K562 (cell line): ENCODE measurements around the gene ABCB10. TPM values are rescaled to one million over a fixed set of nuclear protein-coding genes. Genes with fewer than 3 reads are reported as not detected.

Experiments used
- ATAC-seq: fragments of 200-7000 bp; cut with Tn5 transposase; 3 replicates; pipeline ENCODE4 v1.9.1; 2020; ENCODE audit warnings: moderate library complexity
- BruUV-seq: library from RNA; stranded (reverse); fragments of 400-500 nt; replicated peaks from 2 replicates; lab custom pipeline; 2021; lab: Mats Ljungman, UMichigan
- CTCF ChIA-PET: fragments of 300-600 bp; formaldehyde crosslinking; extraction: SDS; loops from one replicate; lab custom pipeline; 2021; ENCODE audit warnings: low intra/inter-chr PET ratio; lab: Yijun Ruan, JAX
- POLR2A ChIA-PET: fragments of 300-600, 350-650 bp; sonication (Branson Sonifier 250); formaldehyde crosslinking; extraction: SDS; loops from one replicate; lab custom pipeline; 2021; ENCODE audit warnings: antibody characterized with exemption, inconsistent platforms; lab: Yijun Ruan, JAX
- DNase-seq, 4 experiments: peaks; one replicate each; pipeline versions ENCODE4 v3.0.0 to v3.0.0-alpha.2; 2011 to 2018; ENCODE audit warnings: low spot score in 3 of 4, mixed read lengths in 3 of 4; ENCODE audit errors: extremely low read depth in 1 of 4
- FAIRE-seq: peaks from 2 replicates; lab custom pipeline; 2011; peaks lifted over from hg19 to GRCh38; lab: Jason Lieb, UNC
- H2AFZ ChIP-seq: 2 replicates; pipeline ENCODE4 v1.6.0; 2011; ENCODE audit warnings: low read depth, low read length, control low read depth, inconsistent platforms
- H3K27ac ChIP-seq: fragments of 200-600 bp; 3 replicates; pipeline ENCODE4 v1.8.0; 2011; ENCODE audit warnings: low read depth, mild to moderate bottlenecking, control low read depth, inconsistent platforms, low read length, moderate library complexity, mixed read lengths; ENCODE audit errors: extremely low read depth
- H3K27me3 ChIP-seq, 2 experiments: fragments of 300-600 bp in 1 of 2; 2 replicates in 1 of 2; 3 replicates in 1 of 2; pipeline versions ENCODE4 v1.6.0 to v1.8.0; 2011; ENCODE audit warnings: inconsistent platforms in 2 of 2, low read length in 2 of 2, mild to moderate bottlenecking in 1 of 2, mixed read lengths in 1 of 2, moderate library complexity in 1 of 2; ENCODE audit not compliant: control insufficient read depth in 2 of 2, insufficient read depth in 2 of 2
- H3K36me3 ChIP-seq: fragments of 300-600 bp; 3 replicates; pipeline ENCODE4 v1.8.0; 2011; ENCODE audit warnings: mild to moderate bottlenecking, low read length, inconsistent platforms; ENCODE audit not compliant: control insufficient read depth, insufficient read depth
- H3K4me1 ChIP-seq, 2 experiments: fragments of 200-600 bp in 1 of 2; replicated peaks in 1 of 2; 2 replicates in 1 of 2; 3 replicates in 1 of 2; pipeline versions ENCODE4 v1.5.1 to v1.8.0; 2011; ENCODE audit warnings: inconsistent platforms in 2 of 2, low read length in 2 of 2, mild to moderate bottlenecking in 1 of 2, mixed read lengths in 1 of 2, moderate library complexity in 1 of 2; ENCODE audit not compliant: control insufficient read depth in 2 of 2, insufficient read depth in 2 of 2
- H3K4me2 ChIP-seq: 2 replicates; pipeline ENCODE4 v1.6.1; 2011; ENCODE audit warnings: low read length, control low read depth, inconsistent platforms, mixed read lengths; ENCODE audit not compliant: insufficient read depth
- H3K4me3 ChIP-seq: fragments of 200-600 bp; sonication (generic), shearing (Covaris generic); 2 replicates; pipeline ENCODE4 v1.5.1; 2016; ENCODE audit warnings: control low read depth, inconsistent platforms
- H3K79me2 ChIP-seq: fragments of 200-600 bp; 3 replicates; pipeline ENCODE4 v1.8.0; 2011; ENCODE audit warnings: low read length, inconsistent platforms; ENCODE audit not compliant: control insufficient read depth, insufficient read depth
- H3K9ac ChIP-seq, 2 experiments: 2 replicates each; pipeline versions ENCODE4 v1.6.0 to v1.6.1; 2011; ENCODE audit warnings: low read depth in 2 of 2, low read length in 2 of 2, control low read depth in 1 of 2, inconsistent platforms in 1 of 2, mild to moderate bottlenecking in 1 of 2, mixed read lengths in 1 of 2; ENCODE audit not compliant: insufficient read depth in 1 of 2
- H3K9me1 ChIP-seq: one replicate; pipeline ENCODE4 v1.6.0; 2011; ENCODE audit warnings: inconsistent platforms, mild to moderate bottlenecking, low read length, moderate library complexity; ENCODE audit not compliant: control insufficient read depth, insufficient read depth
- H3K9me3 ChIP-seq: replicated peaks from 2 replicates; pipeline ENCODE4 v1.5.1; 2011; ENCODE audit warnings: low read depth, low read length, inconsistent platforms; ENCODE audit not compliant: control insufficient read depth, insufficient read depth
- H4K20me1 ChIP-seq: replicated peaks from 2 replicates; pipeline ENCODE4 v1.6.1; 2011; ENCODE audit warnings: low read length, inconsistent platforms, mixed read lengths; ENCODE audit not compliant: control insufficient read depth, insufficient read depth
- BRF1 ChIP-seq: IDR thresholded peaks from 3 replicates; pipeline ENCODE4 v1.6.1; 2011; ENCODE audit warnings: borderline replicate concordance, mild to moderate bottlenecking; ENCODE audit not compliant: insufficient read length; ENCODE audit errors: extremely low read depth
- DNMT1 ChIP-seq: fragments of 450-650 bp; IDR thresholded peaks from 2 replicates; pipeline ENCODE4 v1.6.1; 2016; ENCODE audit warnings: antibody characterized with exemption, mild to moderate bottlenecking
- KLF13 ChIP-seq: fragments of 450-650 bp; IDR thresholded peaks from 2 replicates; pipeline ENCODE4 v1.6.1; 2016; ENCODE audit warnings: missing genetic modification characterization, low read depth, mild to moderate bottlenecking, missing compliant biosample characterization, moderate library complexity, borderline replicate concordance
- MAFK ChIP-seq: IDR thresholded peaks from 2 replicates; pipeline ENCODE4 v1.6.1; 2011; ENCODE audit warnings: low read length, improper control_type of control experiment
- RFX7 ChIP-seq: fragments of 250-450 bp; sonication (Bioruptor Pico); IDR thresholded peaks from 2 replicates; pipeline ENCODE4 v1.5.1; 2021; ENCODE audit warnings: mild to moderate bottlenecking
- TEAD1 ChIP-seq, 2 experiments: fragments of 450-650 bp in 1 of 2; sonication (generic) in 1 of 2; formaldehyde crosslinking; IDR thresholded peaks; 2 replicates each; pipeline versions ENCODE4 v1.4.0 to v1.8.0; 2020 to 2022; ENCODE audit warnings: mild to moderate bottlenecking in 2 of 2, missing genetic modification reagents in 1 of 2
- ZNF133 ChIP-seq: fragments of 250-450 bp; sonication (Bioruptor Pico); IDR thresholded peaks from 2 replicates; pipeline ENCODE4 v1.4.0; 2020; ENCODE audit warnings: mild to moderate bottlenecking
- ZNF274 ChIP-seq: IDR thresholded peaks from 2 replicates; pipeline ENCODE4 v1.6.1; 2011; ENCODE audit warnings: low read depth, mild to moderate bottlenecking, low read length, moderate library complexity, borderline replicate concordance
- ZNF316 ChIP-seq: fragments of 450-650 bp; IDR thresholded peaks from 2 replicates; pipeline ENCODE4 v1.6.1; 2016
- WGBS: fragments of 100-300 bp; shearing (Covaris generic); methylation state at CpG from one replicate; pipeline ENCODE4 v1.1.6; 2016; ENCODE audit warnings: low coverage, mixed read lengths; ENCODE audit not compliant: insufficient coverage; ENCODE audit errors: missing lambda C conversion rate; 5-methylcytosine and 5-hydroxymethylcytosine counted together
- in situ Hi-C: fragments of 300-500 bp; cut with MboI; formaldehyde crosslinking; loops from 4 replicates; pipeline ENCODE4 v1.15.0; 2018; ENCODE audit warnings: inconsistent platforms, mixed read lengths
- intact Hi-C: fragments of 100-400 bp; cut with micrococcal nuclease; formaldehyde crosslinking; loops from 2 replicates; pipeline ENCODE4 v1.14.2; 2022
- polyA plus RNA-seq, 8 experiments: library from polyadenylated mRNA; depleted of rRNA in 4 of 8; stranded (reverse) in 5 of 8; unstranded in 3 of 8; fragments of >200 nt; fragmentation: Nextera tagmentation in 2 of 8; fragmentation: Illumina TruSeq in 1 of 8; extraction: Ambion mirVana in 2 of 8; extraction: Trizol in 1 of 8; gene quantifications; 2 replicates each; pipeline versions ENCODE4 v1.2.1 to v1.2.3, GENCODE V29; 2011 to 2014; ENCODE audit warnings: inconsistent platforms in 1 of 8, missing spikeins in 1 of 8
- total RNA-seq, 7 experiments: library from RNA; depleted of rRNA in 6 of 7; stranded (reverse); fragments of >200 nt in 6 of 7; fragmentation: Illumina TruSeq in 2 of 7; extraction: Trizol in 2 of 7; gene quantifications; 2 replicates each; pipeline versions ENCODE4 v1.2.1 to v1.2.3, GENCODE V29; 2011 to 2021; ENCODE audit warnings: low replicate concordance in 1 of 7
- TF ChIP-seq, protein P1 (sequence below): fragments of 150-350 bp; conservative IDR thresholded peaks from 2 replicates; pipeline ENCODE4 v1.6.1; 2014; ENCODE audit warnings: low read length
- TF ChIP-seq, protein P2 (sequence below): sonication (generic); formaldehyde crosslinking; IDR thresholded peaks from 2 replicates; pipeline ENCODE4 v1.8.0; 2022; ENCODE audit warnings: mild to moderate bottlenecking, missing genetic modification reagents

The ABCB10 gene
- total and polyA plus RNA-seq, 9 of the 15 experiments (the other 6 are each of a cell fraction or from before 2014, with no cell fraction given), result 12.4 to 54.8 (median 36.4) TPM

DNA sequence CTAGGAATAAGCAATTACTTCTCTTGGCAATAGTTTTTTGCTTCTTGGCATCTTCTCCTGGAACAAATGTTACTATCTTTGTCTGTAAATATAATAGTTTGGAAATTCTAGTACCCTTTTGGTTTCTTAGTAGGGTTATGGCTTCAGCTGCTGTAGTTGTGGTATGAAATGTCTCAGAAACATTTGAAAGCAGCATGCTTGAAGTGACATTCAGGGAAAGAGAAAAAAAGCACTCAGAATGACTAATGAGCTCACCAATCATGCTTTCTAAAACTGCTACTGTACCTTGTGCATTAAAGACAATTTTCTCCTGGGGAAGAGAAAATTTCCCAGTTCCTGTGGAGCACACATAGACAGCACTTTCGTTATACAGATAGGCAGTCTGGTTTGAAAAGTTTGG lies 71.3 kb downstream of the ABCB10 start:
- TSS peak; percentile 8 for BruUV-seq

DNA sequence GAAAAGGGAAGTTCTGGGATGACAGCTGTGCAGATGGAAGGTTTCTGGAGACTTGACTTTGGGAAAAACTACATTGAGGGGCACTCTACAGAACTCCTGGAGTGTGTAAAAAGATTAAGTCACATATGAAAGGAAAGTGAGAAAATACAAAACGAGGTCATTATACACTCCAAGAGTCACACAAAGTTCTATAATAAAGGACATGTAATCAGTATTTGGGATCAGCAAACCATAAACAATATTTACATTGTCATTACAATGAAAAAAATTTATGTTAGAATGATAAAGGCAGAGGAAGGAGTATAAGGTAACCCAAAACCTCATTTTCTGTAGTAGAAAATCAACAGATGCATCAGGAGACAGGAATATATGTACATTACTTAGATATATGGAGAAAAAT lies 73.2 kb downstream of the ABCB10 start:
- Histone ChIP-seq H3K4me2 (no peak overlapping the region), H3K27ac (no peak overlapping the region), H3K4me3 (no peak overlapping the region), H3K4me1 (peaks cover 0 to 3% of the 10 kb centered on the region in 2 experiments; a peak in 1 of 5 replicates), H3K9ac (no peak overlapping the region), H3K9me1 (no peaks in the 10 kb centered on the region), H3K9me3 (no peaks in the 10 kb centered on the region), H3K36me3 (peaks cover 91% of the 10 kb centered on the region), H3K27me3 (no peaks in the 10 kb centered on the region), H3K79me2 (no peaks in the 10 kb centered on the region), H2AFZ (no peak overlapping the region), H4K20me1 (no peaks in the 10 kb centered on the region; the same call in 1 of the 2 replicates)
- CTCF ChIA-PET, result interaction anchor here (0.6 kb wide), 1 partner anchor 417 kb away, joined by 4 read pairs; no protein-coding TSS in a partner anchor
- BruUV-seq, result no TSS peak
- in situ Hi-C loops, result no loop called here
- intact Hi-C loops, result no loop called here
- no peak for DNase-seq
- POLR2A ChIA-PET, result interaction anchor here (1.0 kb wide), 1 partner anchor 10 kb away, joined by 3 read pairs; no protein-coding TSS in a partner anchor
- no peak for ATAC-seq
- no peak for FAIRE-seq
- WGBS, result 59% methylated on average over 1 of the region's 1 CpG
- TF ChIP-seq, protein P1, sequence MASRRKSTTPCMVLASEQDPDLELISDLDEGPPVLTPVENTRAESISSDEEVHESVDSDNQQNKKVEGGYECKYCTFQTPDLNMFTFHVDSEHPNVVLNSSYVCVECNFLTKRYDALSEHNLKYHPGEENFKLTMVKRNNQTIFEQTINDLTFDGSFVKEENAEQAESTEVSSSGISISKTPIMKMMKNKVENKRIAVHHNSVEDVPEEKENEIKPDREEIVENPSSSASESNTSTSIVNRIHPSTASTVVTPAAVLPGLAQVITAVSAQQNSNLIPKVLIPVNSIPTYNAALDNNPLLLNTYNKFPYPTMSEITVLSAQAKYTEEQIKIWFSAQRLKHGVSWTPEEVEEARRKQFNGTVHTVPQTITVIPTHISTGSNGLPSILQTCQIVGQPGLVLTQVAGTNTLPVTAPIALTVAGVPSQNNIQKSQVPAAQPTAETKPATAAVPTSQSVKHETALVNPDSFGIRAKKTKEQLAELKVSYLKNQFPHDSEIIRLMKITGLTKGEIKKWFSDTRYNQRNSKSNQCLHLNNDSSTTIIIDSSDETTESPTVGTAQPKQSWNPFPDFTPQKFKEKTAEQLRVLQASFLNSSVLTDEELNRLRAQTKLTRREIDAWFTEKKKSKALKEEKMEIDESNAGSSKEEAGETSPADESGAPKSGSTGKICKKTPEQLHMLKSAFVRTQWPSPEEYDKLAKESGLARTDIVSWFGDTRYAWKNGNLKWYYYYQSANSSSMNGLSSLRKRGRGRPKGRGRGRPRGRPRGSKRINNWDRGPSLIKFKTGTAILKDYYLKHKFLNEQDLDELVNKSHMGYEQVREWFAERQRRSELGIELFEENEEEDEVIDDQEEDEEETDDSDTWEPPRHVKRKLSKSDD, result no peak
- no peak for TF ChIP-seq TEAD1 (CRISPR knock-in tag; IDR thresholded peaks at IDR 0.05)
- no peak for TF ChIP-seq KLF13 (tag)
- no peak for TF ChIP-seq ZNF133 (CRISPR knock-in tag)
- no peak for TF ChIP-seq ZNF274
- no peak for TF ChIP-seq BRF1
- no peak for TF ChIP-seq MAFK
- TF ChIP-seq DNMT1, result no peak
- no peak for TF ChIP-seq ZNF316
- TF ChIP-seq RFX7 (CRISPR knock-in tag), result no peak

More for the DNA sequence above, 71.3 kb downstream of the ABCB10 start:
- ChIA-PET POLR2A (interaction anchor here (0.7 to 1.5 kb wide), 5 partner anchors 10 to 28 kb away, joined by 3 to 6 read pairs (median 3); partner anchors contain the start of gene NUP133), CTCF (no interaction called here)
- in situ Hi-C loops, result no loop called here
- intact Hi-C loops, result no loop called here
- H3K9me3 ChIP-seq, result no peaks in the 10 kb centered on the region
- no peak overlapping the region for H3K27ac ChIP-seq
- TF ChIP-seq, protein P2, sequence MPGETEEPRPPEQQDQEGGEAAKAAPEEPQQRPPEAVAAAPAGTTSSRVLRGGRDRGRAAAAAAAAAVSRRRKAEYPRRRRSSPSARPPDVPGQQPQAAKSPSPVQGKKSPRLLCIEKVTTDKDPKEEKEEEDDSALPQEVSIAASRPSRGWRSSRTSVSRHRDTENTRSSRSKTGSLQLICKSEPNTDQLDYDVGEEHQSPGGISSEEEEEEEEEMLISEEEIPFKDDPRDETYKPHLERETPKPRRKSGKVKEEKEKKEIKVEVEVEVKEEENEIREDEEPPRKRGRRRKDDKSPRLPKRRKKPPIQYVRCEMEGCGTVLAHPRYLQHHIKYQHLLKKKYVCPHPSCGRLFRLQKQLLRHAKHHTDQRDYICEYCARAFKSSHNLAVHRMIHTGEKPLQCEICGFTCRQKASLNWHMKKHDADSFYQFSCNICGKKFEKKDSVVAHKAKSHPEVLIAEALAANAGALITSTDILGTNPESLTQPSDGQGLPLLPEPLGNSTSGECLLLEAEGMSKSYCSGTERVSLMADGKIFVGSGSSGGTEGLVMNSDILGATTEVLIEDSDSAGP (CRISPR knock-in tag), result no peak
- no peak for ATAC-seq
- H3K4me1 ChIP-seq, result peaks cover 0 to 2% of the 10 kb centered on the region in 2 experiments; a peak in 1 of 5 replicates
- H3K36me3 ChIP-seq, result peaks cover 88% of the 10 kb centered on the region
- no peaks in the 10 kb centered on the region; the same call in 1 of the 2 replicates for H4K20me1 ChIP-seq
- no peaks in the 10 kb centered on the region for H3K27me3 ChIP-seq
- H2AFZ ChIP-seq, result no peak overlapping the region
- H3K9me1 ChIP-seq, result no peaks in the 10 kb centered on the region
- no peaks in the 10 kb centered on the region for H3K79me2 ChIP-seq
- no peak overlapping the region for H3K4me3 ChIP-seq
- no peak for FAIRE-seq
- WGBS, result 90% methylated on average over 1 of the region's 1 CpG
- no peak overlapping the region for H3K9ac ChIP-seq
- DNase-seq, result no peak
- H3K4me2 ChIP-seq, result no peak overlapping the region
